ENCODE data around the gene HTRA3.

DNA sequence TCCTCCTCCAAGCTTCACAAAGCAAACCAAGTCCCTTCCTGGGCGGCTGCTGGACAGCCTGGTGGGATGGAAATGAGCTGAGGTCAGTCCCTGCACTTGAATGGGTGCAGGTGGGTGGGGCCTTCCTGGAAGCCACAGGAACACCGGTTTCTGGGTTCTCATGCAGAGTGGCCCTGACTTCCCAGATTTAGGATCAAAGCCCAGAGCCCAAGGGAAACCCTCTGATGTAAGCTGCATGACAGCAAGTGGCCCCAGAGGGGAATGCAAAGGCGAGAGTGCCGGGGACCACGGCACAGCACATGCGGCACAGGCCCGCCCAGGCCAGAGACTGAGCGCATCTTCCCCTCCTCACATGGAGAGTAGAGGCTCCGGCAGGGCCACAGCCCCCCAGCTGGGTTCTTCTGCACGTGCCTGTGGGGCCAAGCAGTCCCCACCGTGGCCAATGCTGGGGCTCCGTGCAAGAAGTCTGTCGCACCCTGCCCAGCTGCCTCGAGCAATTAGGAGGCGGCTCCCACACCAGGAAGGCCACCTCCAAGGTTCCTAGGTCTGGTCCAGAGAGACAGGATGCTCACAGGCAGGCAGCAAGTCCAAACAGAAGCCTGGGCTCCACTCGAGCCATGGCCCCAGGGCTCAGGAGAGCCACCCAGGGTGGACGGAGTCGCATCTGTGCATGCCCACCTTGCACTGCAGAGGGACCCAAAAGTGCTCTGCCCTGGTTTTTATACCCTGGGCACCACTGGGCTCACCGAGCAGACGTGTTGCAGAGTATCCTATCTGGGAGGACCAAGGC lies 83.0 kb downstream of the HTRA3 start:
- TF ChIP-seq, protein P1, sequence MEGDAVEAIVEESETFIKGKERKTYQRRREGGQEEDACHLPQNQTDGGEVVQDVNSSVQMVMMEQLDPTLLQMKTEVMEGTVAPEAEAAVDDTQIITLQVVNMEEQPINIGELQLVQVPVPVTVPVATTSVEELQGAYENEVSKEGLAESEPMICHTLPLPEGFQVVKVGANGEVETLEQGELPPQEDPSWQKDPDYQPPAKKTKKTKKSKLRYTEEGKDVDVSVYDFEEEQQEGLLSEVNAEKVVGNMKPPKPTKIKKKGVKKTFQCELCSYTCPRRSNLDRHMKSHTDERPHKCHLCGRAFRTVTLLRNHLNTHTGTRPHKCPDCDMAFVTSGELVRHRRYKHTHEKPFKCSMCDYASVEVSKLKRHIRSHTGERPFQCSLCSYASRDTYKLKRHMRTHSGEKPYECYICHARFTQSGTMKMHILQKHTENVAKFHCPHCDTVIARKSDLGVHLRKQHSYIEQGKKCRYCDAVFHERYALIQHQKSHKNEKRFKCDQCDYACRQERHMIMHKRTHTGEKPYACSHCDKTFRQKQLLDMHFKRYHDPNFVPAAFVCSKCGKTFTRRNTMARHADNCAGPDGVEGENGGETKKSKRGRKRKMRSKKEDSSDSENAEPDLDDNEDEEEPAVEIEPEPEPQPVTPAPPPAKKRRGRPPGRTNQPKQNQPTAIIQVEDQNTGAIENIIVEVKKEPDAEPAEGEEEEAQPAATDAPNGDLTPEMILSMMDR (IDR thresholded peaks at IDR 0.05; ENCODE audit: poor library complexity): no peak
- TF ChIP-seq EZH2phosphoT487 (IDR thresholded peaks at IDR 0.05; ENCODE audit: low read depth, severe bottlenecking, unreplicated experiment): no peak
- TF ChIP-seq EZH2 (IDR thresholded peaks at IDR 0.05; ENCODE audit: borderline replicate concordance): no peak

Data from hepatocyte (in vitro differentiated cells).